Measurements from ENCODE around the gene MRPL47. TPM values are rescaled to one million over a fixed set of nuclear protein-coding genes. Genes with fewer than 3 reads are reported as not detected.
A peak's percentile ranks its signal among the peaks of the same experiment; 100 is the strongest.

Gene MRPL47
- polyA plus RNA-seq, 1 experiment: 23.2 TPM

DNA sequence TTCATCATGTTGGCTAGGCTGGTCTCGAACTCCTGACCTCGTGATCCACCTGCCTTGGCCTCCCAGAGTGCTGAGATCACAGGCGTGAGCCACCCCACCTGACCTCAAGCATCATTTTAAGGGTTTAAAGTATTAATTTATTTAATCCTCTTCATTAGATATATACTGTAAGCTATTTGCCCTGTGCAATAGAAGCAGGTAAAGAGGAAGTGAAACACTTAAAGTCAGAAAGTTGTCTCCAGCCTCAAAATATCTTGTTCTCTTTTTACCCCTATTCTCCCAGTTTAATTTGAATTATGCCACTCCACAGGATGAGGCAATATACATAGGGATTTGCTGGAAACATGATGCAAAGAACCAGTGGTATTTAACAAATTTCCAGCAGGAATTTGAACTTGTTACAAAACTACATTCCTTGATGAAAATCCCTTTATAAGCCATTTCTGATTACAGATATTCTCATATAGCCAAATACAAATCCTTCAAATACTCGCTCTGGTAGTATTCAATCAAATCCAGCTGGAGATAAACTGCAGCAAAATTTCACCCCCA lies 2.2 kb upstream of the MRPL47 start:
- TF ChIP-seq, protein P1, sequence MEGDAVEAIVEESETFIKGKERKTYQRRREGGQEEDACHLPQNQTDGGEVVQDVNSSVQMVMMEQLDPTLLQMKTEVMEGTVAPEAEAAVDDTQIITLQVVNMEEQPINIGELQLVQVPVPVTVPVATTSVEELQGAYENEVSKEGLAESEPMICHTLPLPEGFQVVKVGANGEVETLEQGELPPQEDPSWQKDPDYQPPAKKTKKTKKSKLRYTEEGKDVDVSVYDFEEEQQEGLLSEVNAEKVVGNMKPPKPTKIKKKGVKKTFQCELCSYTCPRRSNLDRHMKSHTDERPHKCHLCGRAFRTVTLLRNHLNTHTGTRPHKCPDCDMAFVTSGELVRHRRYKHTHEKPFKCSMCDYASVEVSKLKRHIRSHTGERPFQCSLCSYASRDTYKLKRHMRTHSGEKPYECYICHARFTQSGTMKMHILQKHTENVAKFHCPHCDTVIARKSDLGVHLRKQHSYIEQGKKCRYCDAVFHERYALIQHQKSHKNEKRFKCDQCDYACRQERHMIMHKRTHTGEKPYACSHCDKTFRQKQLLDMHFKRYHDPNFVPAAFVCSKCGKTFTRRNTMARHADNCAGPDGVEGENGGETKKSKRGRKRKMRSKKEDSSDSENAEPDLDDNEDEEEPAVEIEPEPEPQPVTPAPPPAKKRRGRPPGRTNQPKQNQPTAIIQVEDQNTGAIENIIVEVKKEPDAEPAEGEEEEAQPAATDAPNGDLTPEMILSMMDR (IDR thresholded peaks at IDR 0.05; ENCODE audit: insufficient read depth, low read depth, low read length): no peak
- no peak for DNase-seq (ENCODE audit: low read depth)
- CTCF ChIA-PET: no interaction called here
- Histone ChIP-seq H3K4me3 (ENCODE audit: low read depth, low read length) (no peak overlapping the region), H3K36me3 (ENCODE audit: control insufficient read depth, insufficient read depth, low read length) (no peaks in the 10 kb centered on the region), H3K27me3 (ENCODE audit: control insufficient read depth, insufficient read depth, low read length) (no peaks in the 10 kb centered on the region)
- POLR2A ChIA-PET: no interaction called here

DNA sequence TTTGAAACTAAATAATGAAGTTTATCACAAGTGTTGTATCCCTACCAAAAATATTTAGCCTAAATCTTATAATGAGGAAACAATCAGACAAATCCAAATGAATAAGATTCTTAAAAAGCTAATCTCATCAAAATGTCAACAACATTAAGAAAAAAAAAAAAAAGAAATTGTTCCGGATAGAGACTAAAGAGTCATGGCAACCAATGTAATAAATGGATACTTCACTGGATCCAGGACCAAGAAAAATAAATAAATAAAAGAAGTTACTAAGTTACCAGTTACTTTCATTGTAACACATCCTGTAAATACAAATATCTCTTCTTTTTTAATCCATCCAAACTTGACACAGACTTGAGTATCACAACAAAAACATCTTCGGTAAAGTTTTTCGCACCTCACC lies 607 bp downstream of the MRPL47 start:
- Histone ChIP-seq H3K4me3 (ENCODE audit: low read depth, low read length) (peak overlapping the region; percentile 72), H3K36me3 (ENCODE audit: control insufficient read depth, insufficient read depth, low read length) (peaks cover 5% of the 10 kb centered on the region; the same call in 1 of the 2 replicates), H3K27me3 (ENCODE audit: control insufficient read depth, insufficient read depth, low read length) (no peaks in the 10 kb centered on the region)
- DNase-seq (ENCODE audit: low read depth): no peak
- ChIA-PET CTCF (no interaction called here), POLR2A (no interaction called here)
- TF ChIP-seq, protein P1 (IDR thresholded peaks at IDR 0.05; ENCODE audit: insufficient read depth, low read depth, low read length): no peak

DNA sequence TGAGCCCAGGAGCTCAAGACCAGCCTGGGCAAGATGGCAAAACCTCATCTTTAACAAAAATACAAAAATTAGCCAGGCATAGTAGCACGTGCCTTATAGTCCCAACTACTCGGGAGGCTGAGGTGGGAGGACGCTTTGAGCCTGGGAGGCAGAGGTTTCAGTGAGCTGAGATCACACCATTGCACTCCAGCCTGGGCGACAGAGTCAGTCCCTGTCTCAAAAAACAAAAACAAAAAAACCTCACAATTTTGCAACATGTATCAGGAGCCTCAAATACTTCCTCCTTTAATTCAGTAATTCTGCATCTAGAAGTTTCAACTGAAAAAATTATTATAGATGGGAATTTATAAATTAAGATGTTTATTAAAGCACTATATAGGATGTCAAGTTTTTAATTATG lies 1.1 kb downstream of the MRPL47 start:
- Histone ChIP-seq H3K27me3 (ENCODE audit: control insufficient read depth, insufficient read depth, low read length) (no peaks in the 10 kb centered on the region), H3K36me3 (ENCODE audit: control insufficient read depth, insufficient read depth, low read length) (peaks cover 5% of the 10 kb centered on the region; the same call in 1 of the 2 replicates), H3K4me3 (ENCODE audit: low read depth, low read length) (no peak overlapping the region; the same call in 1 of the 2 replicates)
- POLR2A ChIA-PET: no interaction called here
- no peak for DNase-seq (ENCODE audit: low read depth)
- TF ChIP-seq, protein P1 (IDR thresholded peaks at IDR 0.05; ENCODE audit: insufficient read depth, low read depth, low read length): no peak
- CTCF ChIA-PET: interaction anchor here (0.7 kb wide), 1 partner anchor 225 kb away, joined by 4 read pairs; no protein-coding TSS in a partner anchor

DNA sequence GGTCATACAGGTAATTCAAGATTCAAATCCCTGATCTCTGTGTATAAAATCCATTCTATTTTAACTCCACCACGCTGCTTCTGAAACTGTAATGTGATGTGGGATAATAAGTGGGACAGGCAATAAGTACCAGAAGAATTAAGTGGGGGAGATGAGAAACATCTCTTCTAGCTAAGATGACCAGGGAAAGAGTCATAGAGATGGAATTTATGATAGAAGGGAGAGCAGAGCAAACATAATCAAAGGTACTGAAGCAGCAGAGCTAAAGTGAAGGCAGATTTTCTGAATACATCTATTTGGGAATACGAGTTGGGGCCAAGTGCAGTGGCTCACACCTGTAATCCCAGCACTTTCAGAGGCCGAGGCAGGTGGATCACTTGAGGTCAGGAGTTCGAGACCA lies 4.9 kb downstream of the MRPL47 start:
- no peaks in the 10 kb centered on the region for H3K27me3 ChIP-seq (ENCODE audit: control insufficient read depth, insufficient read depth, low read length)
- TF ChIP-seq, protein P1 (IDR thresholded peaks at IDR 0.05; ENCODE audit: insufficient read depth, low read depth, low read length): no peak
- no peak overlapping the region for H3K4me3 ChIP-seq (ENCODE audit: low read depth, low read length)
- ChIA-PET POLR2A (no interaction called here), CTCF (no interaction called here)
- no peak for DNase-seq (ENCODE audit: low read depth)
- peaks cover 6% of the 10 kb centered on the region; the same call in 1 of the 2 replicates for H3K36me3 ChIP-seq (ENCODE audit: control insufficient read depth, insufficient read depth, low read length)

DNA sequence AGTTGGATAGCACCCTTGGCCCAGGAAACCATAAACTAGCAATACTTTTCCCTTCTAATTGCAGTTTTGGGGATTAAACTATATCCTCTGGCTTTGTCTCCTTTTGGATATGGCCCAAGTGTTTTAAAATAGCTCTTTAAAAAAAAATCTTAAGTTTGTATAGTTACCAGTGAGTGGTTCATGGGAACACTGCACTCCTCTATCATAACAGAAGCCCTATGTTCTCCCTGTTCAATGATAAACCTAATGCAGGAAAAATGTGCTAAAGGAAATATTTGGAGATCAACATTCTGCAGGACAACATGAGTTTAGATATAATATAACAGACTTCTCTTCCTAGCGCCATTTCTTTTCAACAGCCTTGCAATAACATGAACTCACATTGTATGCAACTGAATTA lies 13.1 kb downstream of the MRPL47 start:
- Histone ChIP-seq H3K4me3 (ENCODE audit: low read depth, low read length) (no peak overlapping the region), H3K36me3 (ENCODE audit: control insufficient read depth, insufficient read depth, low read length) (peaks cover 4% of the 10 kb centered on the region; the same call in 1 of the 2 replicates), H3K27me3 (ENCODE audit: control insufficient read depth, insufficient read depth, low read length) (no peaks in the 10 kb centered on the region)
- no peak for DNase-seq (ENCODE audit: low read depth)
- POLR2A ChIA-PET: no interaction called here
- TF ChIP-seq, protein P1 (IDR thresholded peaks at IDR 0.05; ENCODE audit: insufficient read depth, low read depth, low read length): no peak
- CTCF ChIA-PET: no interaction called here
